ENCODE results near the gene XRCC3.

XRCC3 gene

GRCh38 chr14:103725739-103726395 lies 10.6 kb upstream of the XRCC3 start:
- no peak overlapping the region for H3K4me3 ChIP-seq (replicated peaks in 1 of 2; ENCODE audit: low read depth in 2 of 2, low read length in 2 of 2)
- no peak for TF ChIP-seq CTCF (IDR thresholded peaks at IDR 0.05; ENCODE audit: low read depth, low read length)
- DNase-seq (ENCODE audit: low read depth in 2 of 2): no peak

GRCh38 chr14:103725001-103725682 lies 9.9 kb upstream of the XRCC3 start:
- no peak for DNase-seq (ENCODE audit: low read depth in 2 of 2)
- no peak for TF ChIP-seq CTCF (IDR thresholded peaks at IDR 0.05; ENCODE audit: low read depth, low read length)
- no peak overlapping the region for H3K4me3 ChIP-seq (replicated peaks in 1 of 2; ENCODE audit: low read depth in 2 of 2, low read length in 2 of 2)

- H3K4me3 ChIP-seq (replicated peaks in 1 of 2; ENCODE audit: low read depth in 2 of 2, low read length in 2 of 2): no peak overlapping the region
- TF ChIP-seq CTCF (IDR thresholded peaks at IDR 0.05; ENCODE audit: low read depth, low read length): no peak
- peak; percentile 38 to 84 for DNase-seq (ENCODE audit: low read depth in 2 of 2)
These were observed 8.9 kb upstream of the XRCC3 start for GRCh38 chr14:103724116-103724515.

- TF ChIP-seq CTCF (IDR thresholded peaks at IDR 0.05; ENCODE audit: low read depth, low read length): no peak
- DNase-seq (ENCODE audit: low read depth in 2 of 2): no peak
- no peak overlapping the region for H3K4me3 ChIP-seq (replicated peaks in 1 of 2; ENCODE audit: low read depth in 2 of 2, low read length in 2 of 2)
These were observed 8.5 kb upstream of the XRCC3 start for GRCh38 chr14:103723748-103724081.

GRCh38 chr14:103721334-103722120 lies 6.3 kb upstream of the XRCC3 start:
- DNase-seq (ENCODE audit: low read depth in 2 of 2): peak in 1 of 2 donors; percentile 63
- no peak for TF ChIP-seq CTCF (IDR thresholded peaks at IDR 0.05; ENCODE audit: low read depth, low read length)
- no peak overlapping the region for H3K4me3 ChIP-seq (replicated peaks in 1 of 2; ENCODE audit: low read depth in 2 of 2, low read length in 2 of 2)

GRCh38 chr14:103719751-103720150 lies 4.5 kb upstream of the XRCC3 start:
- no peak for TF ChIP-seq CTCF (IDR thresholded peaks at IDR 0.05; ENCODE audit: low read depth, low read length)
- no peak for DNase-seq (ENCODE audit: low read depth in 2 of 2)
- H3K4me3 ChIP-seq (replicated peaks in 1 of 2; ENCODE audit: low read depth in 2 of 2, low read length in 2 of 2): no peak overlapping the region

Data from cardiac fibroblast (primary cell).